K562 (cell line): Measurements from ENCODE around the gene ERF. TPM values are rescaled to one million over a fixed set of nuclear protein-coding genes. Genes with fewer than 3 reads are reported as not detected.
A peak's percentile ranks its signal among the peaks of the same experiment; 100 is the strongest.

Experiments
- E2F8 ChIP-seq: fragments of 450-650 bp; IDR thresholded peaks from 2 replicates; pipeline ENCODE4 v1.7.1; 2018; ENCODE audit warnings: mild to moderate bottlenecking, low read depth; ENCODE audit not compliant: partially characterized antibody
- FOXJ2 ChIP-seq: fragments of 200-800 bp; sonication (Bioruptor generic); IDR thresholded peaks from 2 replicates; pipeline ENCODE4 v1.6.1; 2016; ENCODE audit warnings: missing genetic modification characterization, missing compliant biosample characterization
- FOXK2 ChIP-seq, 2 experiments: fragments of 450-650 bp; IDR thresholded peaks in 1 of 2; conservative IDR thresholded peaks in 1 of 2; 2 replicates each; pipeline ENCODE4 v1.6.1; 2016; ENCODE audit warnings: low read depth in 2 of 2, mild to moderate bottlenecking in 1 of 2
- GTF2F1 ChIP-seq: IDR thresholded peaks from 2 replicates; pipeline ENCODE4 v1.6.1; 2011; ENCODE audit warnings: low read depth, low read length, improper control_type of control experiment
- HCFC1 ChIP-seq: IDR thresholded peaks from 2 replicates; pipeline ENCODE4 v1.6.1; 2012; ENCODE audit warnings: low read depth, low read length, improper control_type of control experiment
- HMBOX1 ChIP-seq: sonication (generic); IDR thresholded peaks from 2 replicates; pipeline ENCODE4 v1.6.1; 2016
- HNRNPK ChIP-seq: fragments of 200-400 bp; formaldehyde crosslinking; IDR thresholded peaks from one replicate; pipeline ENCODE4 v1.6.1; 2018; ENCODE audit warnings: mild to moderate bottlenecking, low read depth, low read length; ENCODE audit not compliant: poor library complexity, severe bottlenecking
- ILF3 ChIP-seq: fragments of 450-650 bp; IDR thresholded peaks from 2 replicates; pipeline ENCODE4 v1.6.1; 2018; ENCODE audit warnings: antibody characterized with exemption, mild to moderate bottlenecking, moderate library complexity, borderline replicate concordance
- JUND ChIP-seq, 2 experiments: IDR thresholded peaks; 2 replicates in 1 of 2; 3 replicates in 1 of 2; pipeline ENCODE4 v1.6.1; 2011; ENCODE audit warnings: borderline replicate concordance in 2 of 2, low read depth in 2 of 2, low read length in 2 of 2, improper control_type of control experiment in 1 of 2, missing biosample characterization in 1 of 2, missing genetic modification characterization in 1 of 2, missing genetic modification reagents in 1 of 2
- MCM3 ChIP-seq: fragments of 450-650 bp; IDR thresholded peaks from 2 replicates; pipeline ENCODE4 v1.6.1; 2016
- NFRKB ChIP-seq: fragments of 450-650 bp; IDR thresholded peaks from 2 replicates; pipeline ENCODE4 v1.6.1; 2016; ENCODE audit warnings: low read depth
- NR1H2 ChIP-seq: sonication (generic); formaldehyde crosslinking; IDR thresholded peaks from 2 replicates; pipeline ENCODE4 v1.4.0; 2020; ENCODE audit warnings: mild to moderate bottlenecking, missing genetic modification reagents
- OTX1 ChIP-seq: fragments of 450-650 bp; formaldehyde crosslinking; IDR thresholded peaks from 2 replicates; pipeline ENCODE4 v1.4.0; 2022; ENCODE audit warnings: mild to moderate bottlenecking
- PBX2 ChIP-seq, 2 experiments: IDR thresholded peaks in 1 of 2; conservative IDR thresholded peaks in 1 of 2; 2 replicates each; pipeline ENCODE4 v1.6.1; 2016; ENCODE audit warnings: low read depth in 2 of 2, mild to moderate bottlenecking in 1 of 2, missing compliant biosample characterization in 1 of 2, missing genetic modification characterization in 1 of 2, moderate library complexity in 1 of 2
- POLR2G ChIP-seq: fragments of 200-400 bp; formaldehyde crosslinking; IDR thresholded peaks from 2 replicates; pipeline ENCODE4 v1.6.1; 2017; ENCODE audit warnings: low read depth, mild to moderate bottlenecking, antibody characterized with exemption, low read length, moderate library complexity
- POLR3G ChIP-seq: IDR thresholded peaks from 2 replicates; pipeline ENCODE4 v1.6.1; 2011; ENCODE audit not compliant: insufficient read length, insufficient replicate concordance; ENCODE audit errors: extremely low read depth
- PTBP1 ChIP-seq: fragments of 200-400 bp; formaldehyde crosslinking; IDR thresholded peaks from 2 replicates; pipeline ENCODE4 v1.6.1; 2017; ENCODE audit warnings: low read depth, low read length
- SNAPC5 ChIP-seq: fragments of 250-450 bp; sonication (Bioruptor Pico); IDR thresholded peaks from 2 replicates; pipeline ENCODE4 v1.8.0; 2021; ENCODE audit warnings: moderate library complexity, mild to moderate bottlenecking, inconsistent platforms
- ZBTB1 ChIP-seq: sonication (generic); formaldehyde crosslinking; IDR thresholded peaks from 2 replicates; pipeline ENCODE4 v1.8.1; 2023; ENCODE audit warnings: missing genetic modification reagents, low read depth, mild to moderate bottlenecking, borderline replicate concordance
- ZNF197 ChIP-seq: fragments of 200-800 bp; sonication (Bioruptor generic); IDR thresholded peaks from 2 replicates; pipeline ENCODE4 v1.6.1; 2016; ENCODE audit warnings: low read depth, missing genetic modification characterization, missing compliant biosample characterization
- ZNF3 ChIP-seq: fragments of 250-450 bp; sonication (Bioruptor Pico); IDR thresholded peaks from 2 replicates; pipeline ENCODE4 v1.5.0; 2021; ENCODE audit warnings: mild to moderate bottlenecking, moderate library complexity
- polyA plus RNA-seq, 8 experiments: library from polyadenylated mRNA; depleted of rRNA in 4 of 8; stranded (reverse) in 5 of 8; unstranded in 3 of 8; fragments of >200 nt; fragmentation: Nextera tagmentation in 2 of 8; fragmentation: Illumina TruSeq in 1 of 8; extraction: Ambion mirVana in 2 of 8; extraction: Trizol in 1 of 8; gene quantifications; 2 replicates each; pipeline versions ENCODE4 v1.2.1 to v1.2.3, GENCODE V29; 2011 to 2014; ENCODE audit warnings: inconsistent platforms in 1 of 8, missing spikeins in 1 of 8
- total RNA-seq, 7 experiments: library from RNA; depleted of rRNA in 6 of 7; stranded (reverse); fragments of >200 nt in 6 of 7; fragmentation: Illumina TruSeq in 2 of 7; extraction: Trizol in 2 of 7; gene quantifications; 2 replicates each; pipeline versions ENCODE4 v1.2.1 to v1.2.3, GENCODE V29; 2011 to 2021; ENCODE audit warnings: low replicate concordance in 1 of 7

The ERF gene
- total and polyA plus RNA-seq, 9 of the 15 experiments (the other 6 are each of a cell fraction or from before 2014, with no cell fraction given) = 0.03 to 75.4 (median 27.0) TPM

DNA sequence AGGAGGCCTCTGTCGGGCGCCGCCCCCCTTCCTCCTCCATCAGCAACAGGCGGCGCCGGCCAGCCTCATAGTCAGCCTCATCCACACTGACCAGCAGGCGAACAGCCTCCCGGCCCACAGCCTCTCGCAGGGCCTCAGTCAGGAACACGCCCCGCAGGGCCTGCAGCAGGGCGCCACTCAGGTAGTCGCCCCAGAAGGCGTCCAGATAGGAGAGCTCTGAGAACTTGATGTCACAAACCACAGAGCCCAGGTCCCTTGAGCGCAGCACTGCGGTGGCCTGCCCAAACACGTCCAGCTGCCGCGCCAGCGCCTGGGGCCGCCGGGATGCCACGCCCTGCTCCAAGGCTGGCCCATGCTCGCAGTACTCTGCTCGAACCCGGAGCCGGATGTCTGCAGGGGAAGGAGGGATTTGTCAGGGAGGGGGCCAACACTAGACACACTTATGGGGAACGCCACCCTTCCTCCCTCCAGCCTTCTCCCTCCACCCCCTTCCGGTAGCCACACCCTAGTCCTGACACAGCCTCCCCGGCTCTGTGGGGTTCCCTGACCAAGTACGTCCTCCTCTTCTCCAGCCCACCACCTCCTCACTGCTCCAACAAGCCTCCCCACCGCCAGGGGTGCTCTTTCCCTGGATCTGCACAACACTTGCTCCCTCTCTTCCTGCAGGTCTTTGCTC, 55.4 kb downstream of the ERF start (continued):
- TF ChIP-seq PBX2 (CRISPR knock-in tag; IDR thresholded peaks at IDR 0.05; ENCODE audit: low read depth) = no peak
- no peak for TF ChIP-seq PBX2 (tag; conservative IDR thresholded peaks at IDR 0.05; ENCODE audit: low read depth)
- TF ChIP-seq NR1H2 = no peak
- TF ChIP-seq GTF2F1 = no peak
- TF ChIP-seq HNRNPK = no peak
- TF ChIP-seq E2F8 = peak; percentile 72
- TF ChIP-seq NFRKB = peak; percentile 51; the same call in 1 of the 2 replicates
- TF ChIP-seq FOXJ2 (tag) = no peak
- TF ChIP-seq ZBTB1 (CRISPR knock-in tag) = peak; percentile 61; the same call in 1 of the 2 replicates
- no peak for TF ChIP-seq MCM3
- no peak for TF ChIP-seq ZNF3
- no peak for TF ChIP-seq ILF3
- peak; percentile 49 for TF ChIP-seq HCFC1
- peak in 1 of 2 experiments; percentile 55; a peak in 1 of 4 replicates for TF ChIP-seq FOXK2 (conservative IDR thresholded peaks at IDR 0.05 in 1 of 2, IDR thresholded peaks at IDR 0.05 in 1 of 2; ENCODE audit: low read depth in 2 of 2)
- TF ChIP-seq OTX1 (CRISPR knock-in tag) = peak; percentile 90
- no peak for TF ChIP-seq ZNF197 (CRISPR knock-in tag)
- TF ChIP-seq POLR2G = peak; percentile 71
- TF ChIP-seq POLR3G = no peak
- no peak for TF ChIP-seq SNAPC5 (CRISPR knock-in tag)
- no peak; the same call in 1 of the 2 replicates for TF ChIP-seq HMBOX1
- peak; percentile 49; the same call in 1 of the 2 replicates for TF ChIP-seq JUND (IDR thresholded peaks at IDR 0.05; ENCODE audit: borderline replicate concordance, low read depth, low read length)
- TF ChIP-seq JUND (tag; IDR thresholded peaks at IDR 0.05; ENCODE audit: borderline replicate concordance, low read depth, low read length) = no peak
- TF ChIP-seq PTBP1 = no peak
